IPS DF 4.7 (cell line): ENCODE results near the gene EFNA1.

Source experiments
- DNase-seq: peaks from one replicate; pipeline ENCODE4 v3.0.0-alpha.2; 2013; ENCODE audit warnings: low spot score; ENCODE audit errors: extremely low read depth

Gene EFNA1

GRCh38 chr1:155174324-155175280 is 46.9 kb downstream of the EFNA1 start:
- no peak for DNase-seq

GRCh38 chr1:155175281-155175926 is 47.7 kb downstream of the EFNA1 start:
- no peak for DNase-seq

GRCh38 chr1:155175927-155176371 is 48.3 kb downstream of the EFNA1 start:
- no peak for DNase-seq

- no peak for DNase-seq
These were observed 48.9 kb downstream of the EFNA1 start for GRCh38 chr1:155176544-155177071.

- no peak for DNase-seq
These were observed 49.7 kb downstream of the EFNA1 start for GRCh38 chr1:155177192-155177917.

- no peak for DNase-seq
These were observed 50.2 kb downstream of the EFNA1 start for GRCh38 chr1:155177918-155178281.

GRCh38 chr1:155178441-155179111 is 50.9 kb downstream of the EFNA1 start:
- DNase-seq, result no peak

- DNase-seq, result no peak
These were observed 51.7 kb downstream of the EFNA1 start for GRCh38 chr1:155179112-155180031.

GRCh38 chr1:155181371-155182051 is 53.8 kb downstream of the EFNA1 start:
- DNase-seq, result no peak

- no peak for DNase-seq
These were observed 54.4 kb downstream of the EFNA1 start for GRCh38 chr1:155182052-155182550.

- DNase-seq, result no peak
These were observed 56.1 kb downstream of the EFNA1 start for GRCh38 chr1:155183775-155184221.

- DNase-seq, result no peak
These were observed 56.7 kb downstream of the EFNA1 start for GRCh38 chr1:155184351-155184811.
